Thyroid gland (tissue), 4 donors: Measurements from ENCODE around the gene RTL1. TPM values are rescaled to one million over a fixed set of nuclear protein-coding genes. Genes with fewer than 3 reads are reported as not detected.
A peak's percentile ranks its signal among the peaks of the same experiment; 100 is the strongest.

Source experiments
- DNase-seq, 2 donors: peaks; one replicate each; pipeline ENCODE4 v3.0.0-alpha.2; 2019
- H3K27ac ChIP-seq, 3 donors: fragments of 200-600 bp; sonication (generic); 1 replicate in 2 of 3; 2 replicates in 1 of 3; pipeline ENCODE4 v1.5.1; 2016 to 2019; ENCODE audit warnings: mild to moderate bottlenecking in 1 of 3, moderate library complexity in 1 of 3
- H3K27me3 ChIP-seq: fragments of 200-600 bp; sonication (generic); one replicate; pipeline ENCODE4 v1.5.1; 2019
- H3K36me3 ChIP-seq, 2 donors: fragments of 200-600 bp; sonication (generic); one replicate each; pipeline ENCODE4 v1.5.1; 2016 to 2019
- H3K4me1 ChIP-seq, 2 donors: fragments of 200-600 bp; sonication (generic); one replicate each; pipeline ENCODE4 v1.5.1; 2017 to 2019
- H3K4me3 ChIP-seq, 3 donors: fragments of 200-600 bp; sonication (generic); replicated peaks in 1 of 3; 1 replicate in 2 of 3; 2 replicates in 1 of 3; pipeline ENCODE4 v1.5.1; 2016; ENCODE audit warnings: mild to moderate bottlenecking in 1 of 3
- H3K9me3 ChIP-seq: fragments of 200-600 bp; sonication (generic); one replicate; pipeline ENCODE4 v1.5.1; 2017
- CTCF ChIP-seq, 6 experiments: fragments of 200-600 bp in 3 of 6; fragments of 450-650 bp in 3 of 6; sonication (generic) in 3 of 6; IDR thresholded peaks; one replicate each; pipeline ENCODE4 v1.5.1; 2016 to 2019; ENCODE audit warnings: antibody characterized with exemption in 6 of 6, mild to moderate bottlenecking in 2 of 6, inconsistent platforms in 1 of 6, moderate library complexity in 1 of 6
- POLR2A ChIP-seq, 2 donors: fragments of 450-650 bp; IDR thresholded peaks; one replicate each; pipeline ENCODE4 v1.6.1; 2017; ENCODE audit warnings: antibody characterized with exemption in 2 of 2, mild to moderate bottlenecking in 2 of 2, moderate library complexity in 1 of 2
- WGBS, 2 donors: methylation state at CpG; one replicate each; pipeline ENCODE4 v1.1.5; 2017; 5-methylcytosine and 5-hydroxymethylcytosine counted together
- intact Hi-C: fragments of 100-400 bp; cut with DNase I; formaldehyde crosslinking; loops from one replicate; pipeline ENCODE4 v1.15.1; 2023
- microRNA counts, 2 donors: library from miRNA; unstranded; fragments of <30 nt; microRNA quantifications; one replicate each; lab custom pipeline; 2016 to 2017
- microRNA-seq: library from miRNA; unstranded; fragments of <30 nt; microRNA quantifications from one replicate; pipeline ENCODE4, GENCODE V29; 2016
- small RNA-seq: library from RNA; depleted of rRNA; stranded (forward); fragments of <200 nt; gene quantifications from one replicate; pipeline ENCODE3, GENCODE V24; 2016
- total RNA-seq, 4 donors: library from RNA; depleted of rRNA; stranded (reverse); fragments of >200 nt; gene quantifications; one replicate each; pipeline ENCODE4 v1.2.3, GENCODE V29; 2016

Gene RTL1
- total RNA-seq, 4 donors from 2014 or later = not detected

- TF ChIP-seq POLR2A (IDR thresholded peaks at IDR 0.05) (no peak), CTCF (IDR thresholded peaks at IDR 0.05) (no peak)
- H3K4me1 ChIP-seq = no peaks in the 10 kb centered on the region
- intact Hi-C loops = no loop called here
- WGBS, 2 donors = 92 to 93% methylated on average over 15 of the region's 15 CpGs
- DNase-seq = no peak
- H3K27me3 ChIP-seq = no peaks in the 10 kb centered on the region
- no peaks in the 10 kb centered on the region for H3K9me3 ChIP-seq
- no peak overlapping the region for H3K4me3 ChIP-seq
- H3K27ac ChIP-seq = no peak overlapping the region
- no peaks in the 10 kb centered on the region for H3K36me3 ChIP-seq
These were observed 69.3 kb downstream of the RTL1 start for GRCh38 chr14:100834082-100834793.

DNA sequence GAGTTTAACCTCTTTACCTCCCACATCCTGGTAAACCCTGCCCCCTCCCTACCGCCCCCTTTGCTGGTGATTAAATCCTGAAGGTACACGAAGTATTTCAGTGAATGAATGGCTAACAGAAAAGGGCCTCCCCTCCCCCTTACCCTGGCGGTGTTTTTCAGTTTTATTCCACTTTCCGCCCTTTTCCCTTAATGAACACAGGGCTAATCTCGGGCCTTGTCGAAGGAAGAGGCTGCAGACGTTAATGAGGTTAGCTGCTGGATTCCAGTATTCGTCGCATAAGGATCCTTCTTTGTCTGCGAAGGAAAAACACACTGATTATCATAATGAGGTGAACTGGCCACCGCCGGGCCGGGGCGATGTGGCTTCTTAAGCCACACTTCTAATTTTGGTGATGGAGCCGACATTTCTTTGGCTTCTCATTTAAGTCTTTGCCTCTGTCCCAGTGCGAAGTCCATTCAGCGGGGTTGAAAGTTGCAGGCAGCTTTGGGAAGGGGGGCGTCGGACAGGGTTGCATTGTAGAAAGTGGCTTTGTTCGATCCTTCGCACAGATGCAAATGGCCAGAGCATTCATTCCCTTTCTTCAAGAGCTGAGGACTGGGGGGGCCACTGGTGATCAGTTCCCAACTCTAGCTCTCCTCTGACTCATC is 71.1 kb downstream of the RTL1 start:
- Histone ChIP-seq H3K4me1 (no peaks in the 10 kb centered on the region), H3K27ac (no peak overlapping the region), H3K9me3 (no peaks in the 10 kb centered on the region), H3K4me3 (no peak overlapping the region), H3K27me3 (no peaks in the 10 kb centered on the region), H3K36me3 (no peaks in the 10 kb centered on the region)
- DNase-seq = no peak
- TF ChIP-seq CTCF (IDR thresholded peaks at IDR 0.05) (no peak), POLR2A (IDR thresholded peaks at IDR 0.05) (no peak)
- 85% methylated on average over 21 of the region's 21 CpGs for WGBS, 2 donors
- intact Hi-C loops = no loop called here

GRCh38 chr14:100830681-100831080 is 72.8 kb downstream of the RTL1 start:
- DNase-seq = no peak
- TF ChIP-seq POLR2A (IDR thresholded peaks at IDR 0.05) (no peak), CTCF (IDR thresholded peaks at IDR 0.05) (no peak)
- H3K9me3 ChIP-seq = no peaks in the 10 kb centered on the region
- intact Hi-C loops = no loop called here
- no peak overlapping the region for H3K4me3 ChIP-seq
- peaks cover 3% of the 10 kb centered on the region for H3K27me3 ChIP-seq
- no peak overlapping the region for H3K27ac ChIP-seq
- no peaks in the 10 kb centered on the region for H3K4me1 ChIP-seq
- H3K36me3 ChIP-seq = no peaks in the 10 kb centered on the region
- WGBS, 2 donors = 70 to 81% methylated on average over 8 of the region's 8 CpGs

MicroRNAs encoded within 50 kb of the gene (microRNA counts, 767-probe panel; counts per million panel counts)
- microRNA hsa-miR-127-3p (lab: Ali Mortazavi, UCI) (0 counts per million in 2 donors), microRNA hsa-miR-127-5p (lab: Ali Mortazavi, UCI) (0 counts per million in 2 donors), microRNA hsa-miR-136-5p (lab: Ali Mortazavi, UCI) (2,582 to 3,152 counts per million in 2 donors), microRNA hsa-miR-337-3p (lab: Ali Mortazavi, UCI) (2,719 to 3,015 counts per million in 2 donors), microRNA hsa-miR-337-5p (lab: Ali Mortazavi, UCI) (0 to 2,290 counts per million in 2 donors), microRNA hsa-miR-370 (lab: Ali Mortazavi, UCI) (0 counts per million in 2 donors), microRNA hsa-miR-431-5p (lab: Ali Mortazavi, UCI) (0 to 2,680 counts per million in 2 donors), microRNA hsa-miR-432-5p (lab: Ali Mortazavi, UCI) (0 counts per million in 2 donors), microRNA hsa-miR-433 (lab: Ali Mortazavi, UCI) (0 counts per million in 2 donors), microRNA hsa-miR-493-3p (lab: Ali Mortazavi, UCI) (0 counts per million in 2 donors), microRNA hsa-miR-665 (lab: Ali Mortazavi, UCI) (0 counts per million in 2 donors), microRNA hsa-miR-770-5p (lab: Ali Mortazavi, UCI) (0 counts per million in 2 donors)

Small RNAs within 50 kb of the gene (microRNA-seq; reads per million reads assigned to microRNA genes)
- gene MIR127 (60.0 reads per million, percentile 52 among the genes with 10 or more reads in this experiment), gene MIR136 (2.2 reads per million), gene MIR337 (18.3 reads per million, percentile 35 among the genes with 10 or more reads in this experiment), gene MIR370 (1.1 reads per million), gene MIR431 (not detected), gene MIR432 (3.3 reads per million), gene MIR433 (3.7 reads per million, percentile 2 among the genes with 10 or more reads in this experiment), gene MIR493 (24.9 reads per million, percentile 41 among the genes with 10 or more reads in this experiment), gene MIR665 (not detected)

Small RNAs within 50 kb of the gene (small RNA-seq; reads per million reads assigned to genes)
- gene MIR127 (not detected), gene MIR136 (not detected), gene MIR337 (not detected), gene MIR370 (not detected), gene MIR431 (not detected), gene MIR432 (not detected), gene MIR433 (not detected), gene MIR493 (not detected), gene RF02145 (not detected), gene SNORD112 (not detected), gene SNORD113-1 (not detected), gene SNORD113-2 (not detected), gene SNORD113-3 (9.2 reads per million, percentile 92 among the genes with 10 or more reads in this experiment), gene SNORD113-4 (3.7 reads per million, percentile 79 among the genes with 10 or more reads in this experiment), gene SNORD113-5 (44.9 reads per million, percentile 95 among the genes with 10 or more reads in this experiment), gene SNORD113-6 (72.9 reads per million, percentile 96 among the genes with 10 or more reads in this experiment), gene SNORD113-7 (58.0 reads per million, percentile 96 among the genes with 10 or more reads in this experiment), gene SNORD113-8 (1,691 reads per million, percentile 99 among the genes with 10 or more reads in this experiment), gene SNORD113-9 (19.3 reads per million, percentile 94 among the genes with 10 or more reads in this experiment), gene SNORD114-1 (206 reads per million, percentile 97 among the genes with 10 or more reads in this experiment), gene SNORD114-2 (not detected), gene SNORD114-3 (186 reads per million, percentile 97 among the genes with 10 or more reads in this experiment)

Other genes starting within 250 kb of the RTL1 start
- under 1 TPM in 1 of 4 donors, not detected in 3; 0.40 TPM for gene DLK1, start 176.8 kb downstream of the RTL1 start, total RNA-seq
- 10 to 100 TPM in 2 of 4 donors, 1 to 10 TPM in 2; 6.0 to 23.7 (median 9.4) TPM for gene MEG3, start 77.6 kb downstream of the RTL1 start, total RNA-seq